Measurements from ENCODE around the gene SUN5. TPM values are rescaled to one million over a fixed set of nuclear protein-coding genes. Genes with fewer than 3 reads are reported as not detected.

SUN5 gene
- total RNA-seq, 4 donors from 2014 or later = not detected

GRCh38 chr20:33009214-33010132, 5.2 kb upstream of the SUN5 start:
- intact Hi-C loops (cut with DNase I; ENCODE audit: low total_unique reads) = no loop called here
- Histone ChIP-seq H3K36me3 (no peaks in the 10 kb centered on the region), H3K27ac (no peak overlapping the region), H3K9me3 (no peaks in the 10 kb centered on the region), H3K4me1 (no peaks in the 10 kb centered on the region), H3K27me3 (no peaks in the 10 kb centered on the region), H3K4me3 (no peak overlapping the region)
- no peak for TF ChIP-seq POLR2A (IDR thresholded peaks at IDR 0.05)
- TF ChIP-seq, protein P1, sequence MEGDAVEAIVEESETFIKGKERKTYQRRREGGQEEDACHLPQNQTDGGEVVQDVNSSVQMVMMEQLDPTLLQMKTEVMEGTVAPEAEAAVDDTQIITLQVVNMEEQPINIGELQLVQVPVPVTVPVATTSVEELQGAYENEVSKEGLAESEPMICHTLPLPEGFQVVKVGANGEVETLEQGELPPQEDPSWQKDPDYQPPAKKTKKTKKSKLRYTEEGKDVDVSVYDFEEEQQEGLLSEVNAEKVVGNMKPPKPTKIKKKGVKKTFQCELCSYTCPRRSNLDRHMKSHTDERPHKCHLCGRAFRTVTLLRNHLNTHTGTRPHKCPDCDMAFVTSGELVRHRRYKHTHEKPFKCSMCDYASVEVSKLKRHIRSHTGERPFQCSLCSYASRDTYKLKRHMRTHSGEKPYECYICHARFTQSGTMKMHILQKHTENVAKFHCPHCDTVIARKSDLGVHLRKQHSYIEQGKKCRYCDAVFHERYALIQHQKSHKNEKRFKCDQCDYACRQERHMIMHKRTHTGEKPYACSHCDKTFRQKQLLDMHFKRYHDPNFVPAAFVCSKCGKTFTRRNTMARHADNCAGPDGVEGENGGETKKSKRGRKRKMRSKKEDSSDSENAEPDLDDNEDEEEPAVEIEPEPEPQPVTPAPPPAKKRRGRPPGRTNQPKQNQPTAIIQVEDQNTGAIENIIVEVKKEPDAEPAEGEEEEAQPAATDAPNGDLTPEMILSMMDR (IDR thresholded peaks at IDR 0.05) = no peak
- no peak for DNase-seq

DNA sequence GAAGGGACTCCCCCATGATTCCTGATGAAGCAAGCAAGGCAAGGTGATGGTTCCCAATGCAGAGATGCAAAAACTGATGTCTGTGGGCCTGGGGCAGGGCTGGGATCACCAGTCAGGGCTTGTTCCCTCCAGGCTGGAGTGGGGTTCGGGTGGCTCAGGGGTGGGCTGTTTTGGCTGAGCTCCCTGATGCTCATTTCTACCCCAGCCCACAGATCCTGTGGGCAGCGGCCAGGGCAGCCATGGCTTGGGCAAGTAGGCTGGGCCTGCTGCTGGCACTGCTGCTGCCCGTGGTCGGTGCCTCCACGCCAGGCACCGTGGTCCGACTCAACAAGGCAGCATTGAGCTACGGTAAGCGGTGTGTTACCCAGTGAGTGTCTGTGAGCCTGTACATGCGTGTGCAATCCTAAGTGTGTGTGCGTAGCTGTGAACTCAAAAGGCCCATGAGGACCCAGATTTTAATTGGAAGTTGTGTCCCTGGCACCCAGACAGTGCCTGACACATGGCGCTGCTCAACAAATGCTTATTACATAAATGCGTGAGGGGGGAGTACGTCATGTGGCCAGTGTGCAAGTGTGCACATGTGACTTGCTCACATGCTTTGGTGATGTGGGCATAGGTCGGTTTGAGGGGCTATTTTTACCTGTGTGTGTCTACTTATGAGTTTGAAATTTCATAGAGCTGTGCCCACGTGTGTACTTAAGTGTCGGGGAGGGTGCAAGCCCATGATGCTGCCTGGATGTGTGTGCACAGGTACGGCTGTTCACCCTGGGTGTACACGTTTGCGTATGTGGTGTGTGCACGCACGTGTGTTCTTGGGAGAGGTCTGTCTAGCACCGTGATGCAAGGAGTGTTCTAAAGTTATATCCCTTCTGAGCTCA, 4.3 kb upstream of the SUN5 start:
- Histone ChIP-seq H3K27me3 (no peaks in the 10 kb centered on the region), H3K4me1 (no peaks in the 10 kb centered on the region), H3K36me3 (no peaks in the 10 kb centered on the region), H3K27ac (no peak overlapping the region), H3K9me3 (no peaks in the 10 kb centered on the region), H3K4me3 (no peak overlapping the region)
- DNase-seq = no peak
- intact Hi-C loops (cut with DNase I; ENCODE audit: low total_unique reads) = no loop called here
- no peak for TF ChIP-seq POLR2A (IDR thresholded peaks at IDR 0.05)
- TF ChIP-seq, protein P1 (IDR thresholded peaks at IDR 0.05) = no peak

GRCh38 chr20:33007376-33008335, 3.4 kb upstream of the SUN5 start, which contains the start of gene BPIFB2:
TSS of gene BPIFB2 (plus strand) at chr20:33007704. CDS start at chr20:33008575, 871 bp downstream.
- H3K27me3 ChIP-seq = no peaks in the 10 kb centered on the region
- H3K4me1 ChIP-seq = no peaks in the 10 kb centered on the region
- TF ChIP-seq POLR2A (IDR thresholded peaks at IDR 0.05) = no peak
- TF ChIP-seq, protein P1 (IDR thresholded peaks at IDR 0.05) = no peak
- no peaks in the 10 kb centered on the region for H3K9me3 ChIP-seq
- no peak within 1 kb of the TSS for H3K27ac ChIP-seq
- intact Hi-C loops (cut with DNase I; ENCODE audit: low total_unique reads) = no loop called here
- H3K4me3 ChIP-seq = no peak within 1 kb of the TSS
- no peaks in the 10 kb centered on the region for H3K36me3 ChIP-seq
- no peak for DNase-seq

DNA sequence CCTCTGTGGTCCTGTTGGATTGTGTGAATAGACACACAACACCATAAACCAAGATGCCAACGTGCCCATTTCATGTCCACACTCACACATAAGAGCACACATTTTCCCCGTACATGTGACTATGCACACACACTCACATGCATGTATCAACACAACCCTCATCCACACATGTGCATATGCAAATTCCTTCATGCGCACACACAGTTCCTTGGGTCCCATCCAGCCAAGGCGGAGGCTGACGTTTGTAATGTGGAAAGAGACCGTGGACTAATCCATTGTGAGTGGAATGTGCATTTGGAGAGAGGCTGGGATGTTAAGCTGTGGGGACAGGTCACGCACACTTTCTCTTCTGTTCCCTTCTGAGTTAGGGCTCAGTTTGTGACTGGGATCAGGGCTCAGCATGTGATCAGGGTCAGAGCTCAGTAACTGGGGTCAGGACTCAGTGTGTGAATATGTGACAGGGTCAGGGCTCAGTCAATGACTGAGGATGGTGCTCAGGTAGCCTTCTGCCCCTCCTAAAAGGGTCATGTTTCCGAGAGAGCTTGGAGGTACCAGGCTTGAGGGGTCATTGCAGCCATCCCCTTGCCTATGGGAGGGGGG, 2.6 kb upstream of the SUN5 start:
- no peak for TF ChIP-seq POLR2A (IDR thresholded peaks at IDR 0.05)
- Histone ChIP-seq H3K4me1 (no peaks in the 10 kb centered on the region), H3K27ac (no peak overlapping the region), H3K4me3 (no peak overlapping the region), H3K9me3 (no peaks in the 10 kb centered on the region), H3K27me3 (no peaks in the 10 kb centered on the region), H3K36me3 (no peaks in the 10 kb centered on the region)
- intact Hi-C loops (cut with DNase I; ENCODE audit: low total_unique reads) = no loop called here
- no peak for DNase-seq

All from uterus (tissue), 4 donors.